NCI-H1930 (cell line): ENCODE measurements around the gene CPM.
"Not testable (repeated sequence)": the region's sequence is repeated elsewhere in the genome, so short reads cannot be mapped to it uniquely, and the experiment has no call there.

Source experiments
- DNase-seq, 2 experiments: peaks; one replicate each; lab custom pipeline; 2025; lab: John Stamatoyannopoulos, UW

Gene CPM

GRCh38 chr12:68806488-68807237 lies 126.3 kb downstream of the CPM start:
- DNase-seq, result no peak

- DNase-seq, result no peak
Measured at GRCh38 chr12:68805592-68806120, 127.3 kb downstream of the CPM start.

GRCh38 chr12:68804657-68805591 lies 128.0 kb downstream of the CPM start:
- no peak for DNase-seq

GRCh38 chr12:68803948-68804656 lies 128.9 kb downstream of the CPM start:
- no peak for DNase-seq

GRCh38 chr12:68802911-68803651 lies 129.9 kb downstream of the CPM start:
- DNase-seq, result not testable (repeated sequence)

- not testable (repeated sequence) for DNase-seq
Measured at GRCh38 chr12:68802372-68802745, 130.6 kb downstream of the CPM start.
